Ramos (cell line): ENCODE measurements around the gene CPT1A.

Experiments used
- in situ Hi-C: fragments of 300-500 bp; cut with MboI; formaldehyde crosslinking; loops from one replicate; pipeline ENCODE4 v1.14.3; 2022; ENCODE audit warnings: low sequenced_read_pairs; ENCODE audit not compliant: unreplicated experiment

The CPT1A gene

DNA sequence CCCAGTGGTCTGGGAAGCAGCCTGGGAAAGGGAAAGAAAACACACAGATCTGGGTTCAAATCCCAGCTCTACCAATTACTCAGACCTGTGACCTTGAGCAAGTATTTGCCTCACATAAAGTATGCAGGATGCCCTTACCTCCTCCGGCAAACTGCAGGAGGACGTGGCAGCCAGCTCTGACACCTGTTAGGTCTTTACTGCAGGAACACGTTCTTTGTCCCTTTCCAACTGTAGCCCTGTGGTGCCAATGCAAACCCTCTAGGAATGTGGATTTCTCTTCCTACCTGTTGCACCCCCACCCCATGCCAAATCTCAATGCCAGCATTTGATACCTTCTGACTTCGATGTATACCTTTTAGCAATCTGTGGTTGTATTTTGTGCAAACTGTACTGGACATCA is 6.0 kb downstream of the CPT1A start:
- in situ Hi-C loops: no loop called here

DNA sequence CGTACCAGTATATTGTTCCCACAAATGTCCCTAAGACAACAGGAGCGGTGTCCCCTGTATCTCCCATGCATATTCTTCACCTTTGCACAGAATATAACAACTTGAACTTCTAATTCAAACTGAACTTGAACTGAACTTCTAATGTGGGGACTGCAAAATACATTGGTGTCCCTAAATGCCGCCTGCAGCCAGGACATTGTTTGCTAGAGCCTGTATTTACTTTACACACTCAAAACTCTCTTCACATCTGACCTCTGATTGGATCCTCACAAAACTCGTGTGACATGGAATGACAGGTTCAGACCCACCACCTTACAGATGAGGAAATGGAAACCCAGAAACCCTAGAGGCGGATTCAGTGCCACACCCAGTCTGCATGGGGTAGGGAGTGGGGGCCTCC is 6.4 kb downstream of the CPT1A start:
- in situ Hi-C loops: no loop called here

DNA sequence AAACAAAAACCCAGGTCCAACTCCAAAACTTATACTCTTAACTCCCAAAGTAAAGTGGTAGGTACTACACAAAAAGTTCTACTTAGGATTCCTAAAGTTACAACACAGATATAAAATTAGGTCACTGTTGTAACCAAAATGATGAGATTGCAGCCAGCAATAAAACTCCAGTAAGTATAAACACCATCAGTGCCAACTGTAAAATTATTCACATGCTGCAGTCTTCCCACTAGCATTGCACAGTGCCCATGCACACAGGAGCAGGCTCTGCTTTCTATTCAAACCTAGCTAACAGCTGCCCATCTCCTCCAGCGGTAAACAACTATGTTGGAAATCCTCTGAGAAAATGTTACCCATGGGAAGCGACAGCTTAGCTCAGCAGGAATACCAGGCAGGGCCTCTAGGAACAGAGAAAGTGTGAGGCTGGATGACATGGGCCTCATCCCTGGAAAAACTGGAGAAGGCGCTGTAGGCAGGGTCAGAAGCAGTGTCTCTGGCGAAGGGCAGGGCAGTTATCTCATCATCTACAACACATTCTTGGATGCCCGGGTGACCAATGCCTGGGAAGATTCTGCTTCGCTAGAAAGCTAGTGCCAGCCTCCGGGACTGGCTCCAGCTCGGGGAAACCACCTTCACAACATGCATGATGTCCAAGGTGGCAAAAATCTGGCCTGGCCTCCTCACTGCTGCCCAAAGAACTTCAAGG is 9.1 kb downstream of the CPT1A start:
- in situ Hi-C loops: no loop called here

GRCh38 chr11:68831124-68831523 is 10.6 kb downstream of the CPT1A start:
- in situ Hi-C loops: no loop called here

DNA sequence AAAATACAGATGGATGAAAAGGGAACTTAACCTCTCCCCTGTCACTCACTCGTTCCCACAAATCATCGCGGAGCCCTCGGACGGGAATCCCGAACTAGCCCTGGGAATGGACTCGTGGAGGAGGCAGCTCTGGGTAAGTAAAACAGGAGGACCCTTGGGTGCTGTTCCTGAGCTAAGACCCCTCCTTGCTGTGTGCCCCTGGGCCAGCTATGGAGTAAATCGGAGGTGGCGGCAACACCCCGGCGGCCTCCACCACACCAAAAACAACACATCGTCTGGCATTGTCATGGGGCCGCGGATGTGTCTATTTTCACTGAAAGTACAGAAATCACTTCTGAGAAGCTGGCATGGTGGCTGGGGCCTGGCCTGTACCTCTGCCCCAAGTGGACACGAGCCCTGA is 12.1 kb downstream of the CPT1A start:
- in situ Hi-C loops: no loop called here

GRCh38 chr11:68828957-68829356 is 12.8 kb downstream of the CPT1A start:
- in situ Hi-C loops: no loop called here

DNA sequence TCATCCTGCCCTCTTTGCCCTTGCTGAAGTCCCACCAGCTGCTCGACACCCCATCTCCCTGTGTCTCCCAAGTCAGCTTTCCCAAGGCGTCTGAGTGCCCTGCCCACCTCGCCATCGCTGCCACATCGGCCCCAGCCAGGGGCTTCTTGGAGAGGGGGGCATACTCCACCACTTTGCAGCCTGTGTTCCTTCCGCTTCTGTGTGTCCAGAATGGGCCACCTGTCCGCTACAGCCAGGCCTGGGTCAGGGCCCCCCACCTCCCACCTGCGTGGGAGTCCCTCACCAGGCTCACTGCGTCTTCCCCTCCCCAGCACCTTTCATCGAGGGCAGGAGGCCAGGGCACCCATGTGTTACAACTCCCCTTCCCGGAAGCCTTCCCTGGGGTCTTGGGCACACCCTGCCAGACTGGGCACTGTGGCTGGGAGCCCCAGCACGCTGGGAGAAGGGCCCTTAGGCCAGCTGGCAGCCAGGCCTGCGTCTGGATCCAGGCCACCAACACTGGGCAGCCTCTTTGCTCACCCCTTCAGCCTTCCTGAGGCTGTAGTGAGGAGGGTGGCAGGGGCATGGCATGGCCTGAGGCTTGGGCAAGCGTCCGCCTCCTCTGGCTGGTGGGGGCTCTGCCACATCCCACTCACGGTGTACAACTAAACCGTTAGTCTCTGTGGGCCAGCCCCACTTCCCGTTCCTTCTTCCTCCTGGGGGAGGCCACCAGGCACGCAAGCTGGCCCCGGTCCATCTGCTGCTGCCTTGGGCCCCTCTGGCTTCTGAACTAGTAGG is 13.4 kb downstream of the CPT1A start:
- in situ Hi-C loops: no loop called here

DNA sequence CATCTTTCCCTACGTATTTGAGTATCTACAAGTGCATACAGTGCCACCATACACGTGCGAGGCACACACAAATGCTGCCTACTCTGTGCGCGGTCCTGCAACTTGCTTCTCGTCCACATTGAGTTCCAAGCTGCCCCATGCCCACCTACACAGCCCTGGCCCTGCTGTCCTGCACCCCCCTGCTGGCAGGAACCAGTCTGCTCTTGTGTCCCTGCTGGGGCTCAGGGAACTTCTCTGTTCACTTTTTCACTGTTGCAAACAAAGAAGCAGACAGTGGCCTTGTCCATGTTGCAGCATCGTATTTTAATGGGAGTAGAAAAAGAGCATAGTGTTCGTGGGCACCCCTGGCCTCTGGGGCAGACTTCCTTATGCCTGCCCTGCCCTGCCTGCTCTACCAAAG is 14.0 kb downstream of the CPT1A start:
- in situ Hi-C loops: no loop called here

GRCh38 chr11:68826726-68827125 is 15.0 kb downstream of the CPT1A start:
- in situ Hi-C loops: no loop called here

GRCh38 chr11:68825571-68825970 is 16.1 kb downstream of the CPT1A start:
- in situ Hi-C loops: no loop called here

DNA sequence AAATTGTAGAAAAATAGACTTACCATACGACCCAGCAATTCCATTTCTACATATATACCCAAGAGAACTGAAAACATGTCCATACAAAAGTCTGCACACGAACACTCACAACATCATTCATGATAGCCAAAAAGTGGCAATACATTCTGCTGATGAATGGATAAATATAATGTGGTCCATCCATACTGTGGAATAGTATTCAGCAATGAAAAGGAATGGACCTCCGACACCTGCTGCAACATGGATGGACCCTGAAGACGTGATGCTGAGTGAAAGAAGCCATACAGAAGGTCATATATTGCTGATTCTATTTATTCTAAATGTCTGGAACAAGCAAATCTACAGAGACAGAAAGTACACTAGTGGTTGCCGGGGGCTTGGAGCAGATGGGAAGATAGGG is 19.2 kb downstream of the CPT1A start:
- in situ Hi-C loops: no loop called here

DNA sequence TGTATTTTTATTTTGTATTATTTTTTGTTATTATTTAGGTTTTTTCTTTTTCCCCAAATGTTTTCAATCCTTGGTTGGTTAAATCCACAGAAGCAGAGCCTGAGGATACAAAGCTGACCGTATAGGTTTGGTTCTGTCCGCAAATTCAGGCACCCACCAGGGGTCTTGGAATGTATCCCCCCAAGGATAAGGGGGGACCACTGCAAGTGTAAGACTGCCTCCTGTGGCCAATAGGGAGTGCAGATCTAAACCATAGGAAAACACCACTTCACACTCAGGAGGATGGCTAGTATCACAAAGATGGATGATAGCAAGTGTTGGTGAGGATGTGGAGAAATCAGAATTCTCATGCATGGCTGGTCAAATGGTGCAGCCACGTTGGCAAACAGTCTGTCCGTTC is 20.0 kb downstream of the CPT1A start:
- in situ Hi-C loops: no loop called here

DNA sequence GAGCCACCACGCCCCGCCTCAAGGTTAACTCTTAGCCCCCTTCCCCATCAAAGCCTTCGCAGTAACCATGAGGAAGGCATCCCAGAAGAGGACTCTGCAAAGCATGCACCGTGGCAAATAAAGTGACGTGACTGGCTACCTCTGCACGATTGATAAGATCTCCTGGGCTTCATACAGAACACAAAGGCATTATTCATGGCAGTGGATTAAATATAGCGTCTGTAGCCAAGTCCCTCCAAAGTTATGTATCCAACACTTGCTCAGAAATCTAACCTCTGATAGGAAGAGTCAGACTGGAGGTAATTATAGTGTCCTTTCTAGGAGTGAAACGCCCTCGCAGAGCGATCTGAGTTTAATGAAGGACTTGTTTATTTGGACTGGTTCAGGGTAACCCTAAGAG is 22.4 kb downstream of the CPT1A start:
- in situ Hi-C loops: no loop called here

GRCh38 chr11:68818181-68818580 is 23.5 kb downstream of the CPT1A start:
- in situ Hi-C loops: no loop called here

GRCh38 chr11:68817554-68817953 is 24.2 kb downstream of the CPT1A start:
- in situ Hi-C loops: no loop called here

DNA sequence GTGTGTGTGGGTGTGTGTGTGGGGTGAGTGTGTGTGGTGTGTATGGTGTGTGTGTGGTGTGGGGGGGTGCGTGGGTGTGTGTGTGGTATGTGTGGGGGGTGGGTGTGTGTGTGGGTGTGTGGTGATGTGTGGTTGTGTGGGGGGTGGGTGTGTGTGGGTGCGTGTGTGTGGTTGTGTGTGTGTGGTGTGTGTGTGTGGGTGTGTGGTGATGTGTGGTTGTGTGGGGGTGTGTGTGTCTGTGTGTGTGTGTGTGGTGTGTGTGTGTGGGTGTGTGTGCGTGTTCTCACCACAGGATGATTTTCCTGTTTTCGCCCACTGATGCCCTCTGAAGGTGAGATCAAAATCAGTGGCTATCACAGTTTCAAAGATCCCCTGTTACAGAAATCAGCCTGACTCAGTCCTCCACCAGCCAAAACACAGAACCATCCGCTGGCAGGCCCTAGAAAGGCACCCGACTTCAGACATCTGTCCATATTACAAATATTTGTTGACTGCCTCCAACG is 24.7 kb downstream of the CPT1A start:
- in situ Hi-C loops: no loop called here

DNA sequence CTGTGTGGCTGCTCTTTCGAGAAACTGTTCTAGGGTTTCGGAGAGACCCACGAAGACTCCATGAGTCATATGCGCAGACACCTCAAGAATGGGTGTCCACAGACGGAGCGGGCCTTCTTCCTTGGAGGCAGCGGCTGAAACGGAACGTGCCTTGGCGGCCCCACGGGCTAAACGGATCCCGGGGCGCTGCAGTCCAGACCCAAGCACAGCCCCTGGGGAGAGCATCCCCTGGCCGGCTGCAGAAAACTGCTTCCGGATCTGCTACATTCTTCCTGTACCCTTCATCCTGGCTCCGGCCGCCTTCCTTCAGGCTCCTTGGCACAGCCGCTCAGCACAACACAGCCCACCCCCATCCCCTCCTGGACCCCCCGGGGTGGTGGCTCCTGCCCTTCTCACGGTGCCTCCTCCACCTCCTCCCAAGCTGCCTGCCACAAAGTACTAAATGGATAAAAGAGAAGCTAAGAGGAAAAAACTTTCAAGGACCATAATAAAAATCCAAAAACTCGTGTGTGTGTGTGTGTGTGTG is 25.4 kb downstream of the CPT1A start:
- in situ Hi-C loops: no loop called here

- in situ Hi-C loops: no loop called here
These were observed 27.9 kb downstream of the CPT1A start for GRCh38 chr11:68813773-68814172.

DNA sequence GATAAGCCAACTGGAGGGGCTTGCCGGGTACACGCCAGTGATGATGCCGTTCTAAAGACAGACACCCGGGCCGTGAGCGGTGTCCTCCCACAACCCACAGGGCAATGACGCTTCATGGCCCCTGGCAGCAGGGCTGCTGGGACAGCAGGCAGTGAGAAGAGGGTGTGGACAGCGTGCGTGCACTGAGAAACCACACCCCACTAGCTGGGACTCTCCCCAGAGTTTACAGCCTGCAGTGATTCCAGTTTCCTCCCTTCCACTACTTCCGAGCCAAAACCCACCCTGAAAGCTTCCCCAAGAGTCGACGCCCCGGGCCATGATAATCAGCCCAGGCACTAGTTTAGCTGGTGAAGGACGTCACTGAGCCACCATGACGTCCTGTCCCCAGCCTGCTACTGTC is 29.2 kb downstream of the CPT1A start:
- in situ Hi-C loops: no loop called here

GRCh38 chr11:68810164-68810563 is 31.6 kb downstream of the CPT1A start:
- in situ Hi-C loops: no loop called here

DNA sequence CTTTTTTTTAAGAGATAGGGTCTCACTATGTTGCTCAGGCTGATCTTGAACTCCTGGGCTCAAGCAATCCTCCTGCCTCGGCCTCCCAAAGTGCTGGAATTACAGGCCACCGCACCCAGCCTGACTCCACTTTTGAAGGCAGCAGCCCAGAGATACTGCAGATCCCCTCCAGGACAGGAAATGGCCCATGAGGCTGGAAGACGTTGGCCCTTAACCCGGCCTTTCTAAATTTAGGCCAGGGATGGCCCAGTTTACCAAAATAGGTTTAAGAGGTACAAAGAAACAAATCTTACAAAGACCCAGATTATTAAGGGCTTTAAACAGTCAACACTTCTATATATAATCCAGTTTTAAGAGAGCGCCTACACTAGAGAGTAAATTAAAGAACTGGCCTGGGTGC is 32.2 kb downstream of the CPT1A start:
- in situ Hi-C loops: no loop called here

- in situ Hi-C loops: no loop called here
These were observed 32.9 kb downstream of the CPT1A start for GRCh38 chr11:68808787-68809186.
